H1 (cell line): ENCODE data around the gene RNF187. TPM values are rescaled to one million over a fixed set of nuclear protein-coding genes. Genes with fewer than 3 reads are reported as not detected.
A peak's percentile ranks its signal among the peaks of the same experiment; 100 is the strongest.

Experiments
- ATF2 ChIP-seq: IDR thresholded peaks from 2 replicates; pipeline ENCODE4 v1.6.1; 2012; ENCODE audit warnings: low read length, inconsistent platforms
- CHD7 ChIP-seq: fragments of 300-600 bp; sonication (generic); IDR thresholded peaks from 2 replicates; pipeline ENCODE4 v1.7.1; 2012; ENCODE audit warnings: low read length, moderate library complexity, mild to moderate bottlenecking, inconsistent platforms; ENCODE audit not compliant: insufficient replicate concordance
- PHF8 ChIP-seq: fragments of 200-600 bp; sonication (generic); conservative IDR thresholded peaks from 2 replicates; pipeline ENCODE4 v1.7.1; 2012; ENCODE audit warnings: low read depth, mild to moderate bottlenecking, inconsistent platforms, low read length, moderate library complexity
- RBBP5 ChIP-seq: IDR thresholded peaks from 2 replicates; pipeline ENCODE4 v1.7.1; 2012; ENCODE audit warnings: low read depth, mild to moderate bottlenecking, inconsistent platforms, low read length, moderate library complexity, borderline replicate concordance
- SP2 ChIP-seq: IDR thresholded peaks from 2 replicates; pipeline ENCODE4 v1.6.1; 2012; ENCODE audit warnings: mild to moderate bottlenecking, low read length, inconsistent platforms
- TAF7 ChIP-seq: optimal IDR thresholded peaks from 2 replicates; pipeline ENCODE3; 2011; ENCODE audit warnings: low read depth, mild to moderate bottlenecking, inconsistent platforms, low read length, moderate library complexity, borderline replicate concordance
- USF2 ChIP-seq: IDR thresholded peaks from 2 replicates; pipeline ENCODE4 v1.6.1; 2011; ENCODE audit warnings: low read length, improper control_type of control experiment
- polyA plus RNA-seq, 7 experiments: library from polyadenylated mRNA; depleted of rRNA in 3 of 7; stranded (reverse) in 5 of 7; unstranded in 2 of 7; fragments of >200 nt in 5 of 7; fragments of 200-250 nt in 2 of 7; gene quantifications; 1 replicate in 5 of 7; 2 replicates in 1 of 7; 4 replicates in 1 of 7; pipeline versions ENCODE4 v1.2.1 to v1.2.3, GENCODE V29; 2011 to 2013; ENCODE audit warnings: missing spikeins in 2 of 7, mixed read lengths in 2 of 7
- total RNA-seq: library from RNA; stranded (reverse); fragmentation: NEBNext Ultra II Directional; extraction: Animal tissue kit (Norgen Biotek cat#: 25700); gene quantifications from 2 replicates; pipeline ENCODE4 v1.2.1, GENCODE V29; 2021
- TF ChIP-seq, protein P1 (sequence below): IDR thresholded peaks from 2 replicates; pipeline ENCODE4 v1.6.1; 2012; ENCODE audit warnings: inconsistent platforms

Gene RNF187
- total and polyA plus RNA-seq, 2 of the 8 experiments (the other 6 are each of a cell fraction or from before 2014, with no cell fraction given) = 47.0 to 113 TPM

GRCh38 chr1:228474507-228474906 lies 12.7 kb upstream of the RNF187 start (continued):
- TF ChIP-seq CHD7 (no peak), RBBP5 (no peak), ATF2 (no peak), SP2 (no peak), USF2 (no peak), PHF8 (no peak), TAF7 (no peak)
- TF ChIP-seq, protein P1, sequence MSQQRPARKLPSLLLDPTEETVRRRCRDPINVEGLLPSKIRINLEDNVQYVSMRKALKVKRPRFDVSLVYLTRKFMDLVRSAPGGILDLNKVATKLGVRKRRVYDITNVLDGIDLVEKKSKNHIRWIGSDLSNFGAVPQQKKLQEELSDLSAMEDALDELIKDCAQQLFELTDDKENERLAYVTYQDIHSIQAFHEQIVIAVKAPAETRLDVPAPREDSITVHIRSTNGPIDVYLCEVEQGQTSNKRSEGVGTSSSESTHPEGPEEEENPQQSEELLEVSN = peak; percentile 86
